T-cell (primary cell): ENCODE results near the gene OSBPL5. TPM values are rescaled to one million over a fixed set of nuclear protein-coding genes. Genes with fewer than 3 reads are reported as not detected.

Source experiments
- ATAC-seq, 4 experiments: fragments of 200-7000 bp in 3 of 4; fragments of 150-1000 bp in 1 of 4; cut with Tn5 transposase; replicated peaks in 1 of 4; 1 replicate in 3 of 4; 2 replicates in 1 of 4; pipeline ENCODE4 v1.10.0; 2021; ENCODE audit warnings: moderate library complexity in 3 of 4, mild to moderate bottlenecking in 2 of 4, moderate number of reproducible peaks in 1 of 4
- CTCF ChIA-PET, 2 donors: fragments of 300-600 bp; sonication (Branson Sonifier 250); formaldehyde crosslinking; loops; one replicate each; lab custom pipeline; 2022; ENCODE audit warnings: antibody characterized with exemption in 2 of 2; lab: Charles Lee
- POLR2A ChIA-PET, 2 donors: fragments of 300-600 bp; sonication (Branson Sonifier 250); formaldehyde crosslinking; loops; one replicate each; lab custom pipeline; 2022; ENCODE audit warnings: antibody characterized with exemption in 2 of 2; lab: Charles Lee
- DNase-seq, 35 experiments: peaks; one replicate each; pipeline versions ENCODE4 v3.0.0 to v3.0.0-alpha.2; 2013 to 2023
- H3K27ac ChIP-seq: one replicate; pipeline ENCODE4 v1.5.1; 2013; ENCODE audit warnings: low read length
- H3K27me3 ChIP-seq, 2 experiments: replicated peaks in 1 of 2; 1 replicate in 1 of 2; 2 replicates in 1 of 2; pipeline versions ENCODE4 v1.6.1 to v1.7.0; 2013; ENCODE audit warnings: low read length in 1 of 2, mixed read lengths in 1 of 2; ENCODE audit not compliant: control insufficient read depth in 2 of 2, insufficient read depth in 2 of 2; ENCODE audit errors: extremely low read depth in 1 of 2
- H3K36me3 ChIP-seq, 2 donors: 1 replicate in 1 of 2; 2 replicates in 1 of 2; pipeline versions ENCODE4 v1.6.1 to v1.7.0; 2013; ENCODE audit warnings: low read length in 1 of 2; ENCODE audit not compliant: control insufficient read depth in 2 of 2, insufficient read depth in 1 of 2; ENCODE audit errors: extremely low read depth in 1 of 2
- H3K4me1 ChIP-seq, 2 experiments: 1 replicate in 1 of 2; 2 replicates in 1 of 2; pipeline versions ENCODE4 v1.6.1 to v1.7.0; 2013; ENCODE audit warnings: low read length in 2 of 2, mixed read lengths in 1 of 2; ENCODE audit not compliant: insufficient read depth in 2 of 2, control insufficient read depth in 1 of 2; ENCODE audit errors: extremely low read depth in 1 of 2
- H3K4me3 ChIP-seq, 2 donors: 1 replicate in 1 of 2; 2 replicates in 1 of 2; pipeline versions ENCODE4 v1.5.1 to v1.7.0; 2013; ENCODE audit warnings: mild to moderate bottlenecking in 2 of 2, low read length in 1 of 2, moderate library complexity in 1 of 2; ENCODE audit not compliant: control insufficient read depth in 1 of 2; ENCODE audit errors: extremely low read depth in 1 of 2
- H3K9me3 ChIP-seq: 2 replicates; pipeline ENCODE4 v1.7.0; 2013
- H3K27ac Mint-ChIP-seq, 2 donors: one replicate each; pipeline ENCODE4 v1.8.0; 2020 to 2021; ENCODE audit warnings: mild to moderate bottlenecking in 2 of 2, mixed read lengths in 2 of 2
- H3K27me3 Mint-ChIP-seq, 2 donors: one replicate each; pipeline ENCODE4 v1.8.0; 2021 to 2022; ENCODE audit warnings: mixed read lengths in 2 of 2
- H3K36me3 Mint-ChIP-seq: one replicate; pipeline ENCODE4 v1.8.0; 2021; ENCODE audit warnings: mixed read lengths
- H3K4me1 Mint-ChIP-seq, 3 donors: one replicate each; pipeline ENCODE4 v1.8.0; 2020 to 2022; ENCODE audit warnings: mixed read lengths in 3 of 3, mild to moderate bottlenecking in 1 of 3
- H3K4me3 Mint-ChIP-seq, 3 donors: one replicate each; pipeline ENCODE4 v1.8.0; 2020 to 2022; ENCODE audit warnings: mild to moderate bottlenecking in 3 of 3, mixed read lengths in 3 of 3, moderate library complexity in 3 of 3
- H3K9me3 Mint-ChIP-seq, 3 donors: one replicate each; pipeline ENCODE4 v1.8.0; 2020 to 2022; ENCODE audit warnings: mixed read lengths in 3 of 3
- WGBS: methylation state at CpG from one replicate; pipeline ENCODE4 v1.1.5; 2013; ENCODE audit warnings: missing lambda C conversion rate; ENCODE audit not compliant: insufficient coverage; 5-methylcytosine and 5-hydroxymethylcytosine counted together
- total RNA-seq, 35 experiments: library from RNA in 6 of 35; stranded (reverse) in 6 of 35; fragments of 120-200 nt in 1 of 35; gene quantifications; one replicate each; pipeline versions ENCODE4 v1.2.1 to v1.2.4 and lab custom pipeline; 2013 to 2026

Gene OSBPL5
- total RNA-seq, 5 donors from 2014 or later (not counting 1 experiment from before 2014, with no cell fraction given): 11.2 to 41.5 (median 20.9) TPM

GRCh38 chr11:3132831-3133260 is 32.3 kb downstream of the OSBPL5 start:
- DNase-seq (no peak), ATAC-seq (no peak)
- no peak overlapping the region for H3K27ac Mint-ChIP-seq
- ChIA-PET POLR2A (no interaction called here), CTCF (no interaction called here)
- no peak overlapping the region for H3K27ac ChIP-seq
- peaks cover 0 to 50% of the 10 kb centered on the region in 2 experiments for H3K4me1 ChIP-seq
- H3K9me3 Mint-ChIP-seq: no peaks in the 10 kb centered on the region
- peaks cover 13 to 25% (median 15%) of the 10 kb centered on the region in 3 donors for H3K4me1 Mint-ChIP-seq
- WGBS: 87% methylated on average over 8 of the region's 8 CpGs
- peaks cover 0 to 1% of the 10 kb centered on the region in 2 donors for H3K36me3 ChIP-seq
- no peaks in the 10 kb centered on the region for H3K27me3 Mint-ChIP-seq
- H3K9me3 ChIP-seq: no peaks in the 10 kb centered on the region
- H3K4me3 Mint-ChIP-seq: no peak overlapping the region
- no peak overlapping the region for H3K4me3 ChIP-seq
- H3K36me3 Mint-ChIP-seq: no peaks in the 10 kb centered on the region
- H3K27me3 ChIP-seq: no peaks in the 10 kb centered on the region

- Mint-ChIP-seq H3K36me3 (no peaks in the 10 kb centered on the region), H3K4me1 (peaks cover 12 to 20% (median 13%) of the 10 kb centered on the region in 3 donors), H3K27me3 (no peaks in the 10 kb centered on the region), H3K4me3 (no peak overlapping the region), H3K9me3 (no peaks in the 10 kb centered on the region), H3K27ac (no peak overlapping the region)
- no peaks in the 10 kb centered on the region for H3K9me3 ChIP-seq
- H3K27ac ChIP-seq: no peak overlapping the region
- CTCF ChIA-PET: no interaction called here
- peaks cover 0 to 4% of the 10 kb centered on the region in 2 donors for H3K36me3 ChIP-seq
- H3K4me3 ChIP-seq: no peak overlapping the region
- H3K4me1 ChIP-seq: peaks cover 0 to 47% of the 10 kb centered on the region in 2 experiments
- no peaks in the 10 kb centered on the region for H3K27me3 ChIP-seq
- POLR2A ChIA-PET: no interaction called here
- DNase-seq (no peak), ATAC-seq (no peak)
- WGBS: 92% methylated on average over 11 of the region's 11 CpGs
Measured at GRCh38 chr11:3132271-3132781, 32.8 kb downstream of the OSBPL5 start.

- H3K4me1 ChIP-seq: peaks cover 0 to 46% of the 10 kb centered on the region in 2 experiments
- H3K4me1 Mint-ChIP-seq: peaks cover 6 to 13% (median 7%) of the 10 kb centered on the region in 3 donors
- no peak overlapping the region for H3K27ac Mint-ChIP-seq
- H3K4me3 Mint-ChIP-seq: no peak overlapping the region
- no peaks in the 10 kb centered on the region for H3K9me3 ChIP-seq
- WGBS: 92% methylated on average over 2 of the region's 2 CpGs
- no peaks in the 10 kb centered on the region for H3K27me3 ChIP-seq
- CTCF ChIA-PET: no interaction called here
- ATAC-seq (no peak), DNase-seq (no peak)
- H3K27me3 Mint-ChIP-seq: no peaks in the 10 kb centered on the region
- H3K36me3 ChIP-seq: peaks cover 0 to 4% of the 10 kb centered on the region in 2 donors
- H3K36me3 Mint-ChIP-seq: no peaks in the 10 kb centered on the region
- H3K4me3 ChIP-seq: no peak overlapping the region
- H3K27ac ChIP-seq: no peak overlapping the region
- POLR2A ChIA-PET: no interaction called here
- no peaks in the 10 kb centered on the region for H3K9me3 Mint-ChIP-seq
Measured at GRCh38 chr11:3131330-3131941, 33.7 kb downstream of the OSBPL5 start.

GRCh38 chr11:3130269-3131071 is 34.6 kb downstream of the OSBPL5 start:
- no peak overlapping the region for H3K4me3 Mint-ChIP-seq
- CTCF ChIA-PET: interaction anchor here in 1 of 2 donors (0.6 kb wide), 1 partner anchor 13 kb away, joined by 4 read pairs; no protein-coding TSS in a partner anchor
- no peaks in the 10 kb centered on the region for H3K9me3 ChIP-seq

GRCh38 chr11:3129591-3130268 is 35.4 kb downstream of the OSBPL5 start:
- CTCF ChIA-PET: interaction anchor here in 1 of 2 donors (0.6 kb wide), 1 partner anchor 12 kb away, joined by 4 read pairs; no protein-coding TSS in a partner anchor
- H3K4me1 Mint-ChIP-seq: no peaks in the 10 kb centered on the region
- 78% methylated on average over 19 of the region's 21 CpGs for WGBS
- no peaks in the 10 kb centered on the region for H3K27me3 Mint-ChIP-seq
- H3K4me3 ChIP-seq: no peak overlapping the region
- H3K27ac Mint-ChIP-seq: no peak overlapping the region
- POLR2A ChIA-PET: no interaction called here
- H3K36me3 Mint-ChIP-seq: no peaks in the 10 kb centered on the region
- H3K4me1 ChIP-seq: peaks cover 0 to 29% of the 10 kb centered on the region in 2 experiments
- no peak for ATAC-seq
- H3K9me3 Mint-ChIP-seq: no peaks in the 10 kb centered on the region
- peaks cover 0 to 7% of the 10 kb centered on the region in 2 donors for H3K36me3 ChIP-seq
- no peak overlapping the region for H3K4me3 Mint-ChIP-seq
- DNase-seq: no peak
- no peaks in the 10 kb centered on the region for H3K27me3 ChIP-seq
- no peak overlapping the region for H3K27ac ChIP-seq
- no peaks in the 10 kb centered on the region for H3K9me3 ChIP-seq

More at GRCh38 chr11:3130269-3131071, 34.6 kb downstream of the OSBPL5 start:
- POLR2A ChIA-PET: no interaction called here
- no peak for ATAC-seq
- Mint-ChIP-seq H3K9me3 (no peaks in the 10 kb centered on the region), H3K36me3 (no peaks in the 10 kb centered on the region), H3K27ac (no peak overlapping the region), H3K27me3 (no peaks in the 10 kb centered on the region), H3K4me1 (peaks cover 0 to 5% (median 0%) of the 10 kb centered on the region in 3 donors)
- Histone ChIP-seq H3K27ac (no peak overlapping the region), H3K4me3 (no peak overlapping the region), H3K27me3 (no peaks in the 10 kb centered on the region), H3K4me1 (peaks cover 0 to 36% of the 10 kb centered on the region in 2 experiments), H3K36me3 (peaks cover 0 to 4% of the 10 kb centered on the region in 2 donors)
- 79% methylated on average over 12 of the region's 14 CpGs for WGBS
- no peak for DNase-seq

GRCh38 chr11:3129181-3129590 is 35.9 kb downstream of the OSBPL5 start:
- Histone ChIP-seq H3K4me1 (peaks cover 0 to 23% of the 10 kb centered on the region in 2 experiments), H3K4me3 (no peak overlapping the region), H3K9me3 (no peaks in the 10 kb centered on the region), H3K27ac (no peak overlapping the region), H3K27me3 (no peaks in the 10 kb centered on the region), H3K36me3 (peaks cover 0 to 7% of the 10 kb centered on the region in 2 donors)
- no peak overlapping the region for H3K4me3 Mint-ChIP-seq
- ATAC-seq (no peak), DNase-seq (no peak)
- no peaks in the 10 kb centered on the region for H3K36me3 Mint-ChIP-seq
- H3K27me3 Mint-ChIP-seq: no peaks in the 10 kb centered on the region
- H3K27ac Mint-ChIP-seq: no peak overlapping the region
- POLR2A ChIA-PET: no interaction called here
- CTCF ChIA-PET: no interaction called here
- WGBS: 94% methylated on average over 3 of the region's 10 CpGs
- no peaks in the 10 kb centered on the region for H3K9me3 Mint-ChIP-seq
- no peaks in the 10 kb centered on the region for H3K4me1 Mint-ChIP-seq
